AG08395 (cell line): Measurements from ENCODE around the gene HSF2.

Experiments used
- DNase-seq: peaks from one replicate; pipeline ENCODE4 v3.0.0; 2012; ENCODE audit warnings: mixed read lengths, low spot score

The HSF2 gene, protein sequence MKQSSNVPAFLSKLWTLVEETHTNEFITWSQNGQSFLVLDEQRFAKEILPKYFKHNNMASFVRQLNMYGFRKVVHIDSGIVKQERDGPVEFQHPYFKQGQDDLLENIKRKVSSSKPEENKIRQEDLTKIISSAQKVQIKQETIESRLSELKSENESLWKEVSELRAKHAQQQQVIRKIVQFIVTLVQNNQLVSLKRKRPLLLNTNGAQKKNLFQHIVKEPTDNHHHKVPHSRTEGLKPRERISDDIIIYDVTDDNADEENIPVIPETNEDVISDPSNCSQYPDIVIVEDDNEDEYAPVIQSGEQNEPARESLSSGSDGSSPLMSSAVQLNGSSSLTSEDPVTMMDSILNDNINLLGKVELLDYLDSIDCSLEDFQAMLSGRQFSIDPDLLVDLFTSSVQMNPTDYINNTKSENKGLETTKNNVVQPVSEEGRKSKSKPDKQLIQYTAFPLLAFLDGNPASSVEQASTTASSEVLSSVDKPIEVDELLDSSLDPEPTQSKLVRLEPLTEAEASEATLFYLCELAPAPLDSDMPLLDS

DNA sequence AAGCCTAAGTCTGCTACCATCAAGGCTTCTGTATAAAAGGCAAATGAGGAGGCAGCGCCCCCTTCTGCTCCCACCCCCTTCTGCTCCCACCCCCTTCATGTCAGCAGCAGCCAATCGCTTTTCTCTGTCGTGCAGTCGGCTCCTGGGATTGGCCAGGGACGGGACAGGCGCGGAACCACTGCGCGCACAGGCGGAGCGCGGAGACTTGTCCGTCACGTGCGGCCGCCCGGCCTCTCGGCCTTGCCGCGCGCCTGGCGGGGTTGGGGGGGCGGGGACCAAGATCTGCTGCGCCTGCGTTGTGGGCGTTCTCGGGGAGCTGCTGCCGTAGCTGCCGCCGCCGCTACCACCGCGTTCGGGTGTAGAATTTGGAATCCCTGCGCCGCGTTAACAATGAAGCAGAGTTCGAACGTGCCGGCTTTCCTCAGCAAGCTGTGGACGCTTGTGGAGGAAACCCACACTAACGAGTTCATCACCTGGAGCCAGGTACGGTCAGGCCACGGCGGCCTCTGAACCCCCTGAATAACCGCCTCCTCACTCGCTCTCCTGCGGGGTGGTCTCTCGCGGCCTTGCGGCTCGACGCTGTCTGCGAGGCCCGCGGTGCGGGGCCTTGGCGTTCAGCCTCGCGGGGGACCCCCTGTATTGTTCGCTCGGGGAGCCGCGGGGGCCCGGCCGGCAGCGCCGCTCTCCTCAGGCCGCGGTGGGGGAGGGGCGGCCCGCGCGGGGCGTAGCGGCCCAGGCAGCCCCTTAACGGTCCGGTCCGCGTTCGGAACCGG, at the start of gene HSF2:
TSS of gene HSF2 (plus strand) at position 305 of the 773 bp plus-strand sequence. CDS start at position 391, 86 bp downstream.
- DNase-seq, result peak; percentile 97

DNA sequence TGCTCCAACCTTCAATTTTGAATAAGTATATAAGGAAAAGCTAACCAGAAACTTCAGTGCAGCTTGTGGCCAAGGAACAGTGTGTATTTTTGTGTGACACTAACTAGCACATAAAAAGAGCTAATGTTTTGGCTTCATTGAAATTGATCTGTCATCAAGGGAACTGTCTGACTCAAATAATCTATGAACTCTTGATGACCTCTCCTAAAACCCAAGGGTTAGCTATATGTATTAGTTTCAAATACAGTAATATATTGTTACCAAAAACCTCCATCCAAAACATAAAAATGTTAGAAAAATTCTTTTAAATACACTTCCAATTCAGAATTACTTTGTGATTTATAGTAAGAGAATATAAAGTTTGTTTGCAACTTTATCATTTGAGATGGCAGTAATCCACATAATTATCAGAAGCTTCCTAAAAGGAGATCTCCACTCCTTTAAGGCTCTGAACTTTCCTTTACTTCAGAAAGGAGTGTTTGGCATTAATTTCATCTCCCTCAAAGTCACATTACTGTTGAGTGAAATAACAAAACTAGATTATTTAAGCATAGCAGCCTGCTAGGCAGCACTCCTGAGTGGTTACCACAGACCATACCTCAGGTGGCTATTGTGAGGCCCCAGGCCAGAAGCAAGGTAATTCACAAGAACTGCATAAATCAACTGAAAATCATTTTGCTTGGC, 46.3 kb upstream of the HSF2 start:
- no peak for DNase-seq

DNA sequence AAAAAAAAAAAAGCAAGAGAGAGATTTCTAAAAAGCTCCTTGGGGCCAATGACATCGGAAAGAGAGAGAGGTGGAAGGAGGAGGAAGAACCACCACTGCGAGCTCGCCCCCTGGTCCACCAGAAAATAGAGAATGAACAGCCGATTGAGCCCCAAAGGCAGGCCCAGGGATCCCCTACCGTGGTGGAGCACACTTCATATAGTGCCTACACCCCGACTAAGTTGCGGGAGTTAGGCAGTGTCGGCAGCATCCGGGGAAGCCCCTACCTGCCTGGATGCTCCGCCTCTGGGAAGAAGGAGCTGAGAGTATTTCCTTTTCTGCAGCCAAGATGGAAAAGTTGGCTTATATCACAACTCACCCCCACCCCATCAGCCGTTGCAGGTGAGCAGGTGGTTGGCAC, 38.6 kb upstream of the HSF2 start:
- DNase-seq, result no peak

DNA sequence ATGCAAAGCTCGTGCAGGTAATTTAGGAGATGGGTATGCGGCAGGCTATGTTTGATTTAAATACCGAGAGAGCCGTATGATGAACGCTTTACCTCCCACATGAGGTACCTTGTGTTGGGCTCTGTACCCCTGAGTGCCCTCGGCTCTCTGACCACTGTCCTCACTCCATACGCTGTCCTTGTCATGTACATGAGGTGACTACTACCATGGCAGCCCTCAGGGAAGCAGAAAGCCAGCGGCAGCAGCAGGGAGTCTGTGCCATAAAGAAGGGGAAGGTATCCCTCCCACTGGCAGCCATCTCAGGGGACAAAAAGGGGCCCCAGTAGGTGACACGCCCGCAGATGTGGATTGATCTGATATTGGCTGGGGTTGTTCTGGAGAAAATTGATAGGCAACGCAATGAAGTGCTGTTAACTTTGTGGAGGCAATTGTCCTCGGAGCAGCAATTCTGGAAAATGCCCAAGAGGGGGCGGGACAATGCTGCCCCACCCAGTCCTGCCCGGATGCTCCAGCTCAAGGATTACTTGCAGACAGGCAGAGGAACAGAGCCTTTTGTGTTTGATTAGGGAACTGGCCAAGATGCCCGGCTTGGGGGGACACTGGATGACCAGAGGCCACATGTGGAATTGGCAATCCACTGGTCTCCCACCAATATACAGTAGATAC, 38.0 kb upstream of the HSF2 start:
- no peak for DNase-seq

DNA sequence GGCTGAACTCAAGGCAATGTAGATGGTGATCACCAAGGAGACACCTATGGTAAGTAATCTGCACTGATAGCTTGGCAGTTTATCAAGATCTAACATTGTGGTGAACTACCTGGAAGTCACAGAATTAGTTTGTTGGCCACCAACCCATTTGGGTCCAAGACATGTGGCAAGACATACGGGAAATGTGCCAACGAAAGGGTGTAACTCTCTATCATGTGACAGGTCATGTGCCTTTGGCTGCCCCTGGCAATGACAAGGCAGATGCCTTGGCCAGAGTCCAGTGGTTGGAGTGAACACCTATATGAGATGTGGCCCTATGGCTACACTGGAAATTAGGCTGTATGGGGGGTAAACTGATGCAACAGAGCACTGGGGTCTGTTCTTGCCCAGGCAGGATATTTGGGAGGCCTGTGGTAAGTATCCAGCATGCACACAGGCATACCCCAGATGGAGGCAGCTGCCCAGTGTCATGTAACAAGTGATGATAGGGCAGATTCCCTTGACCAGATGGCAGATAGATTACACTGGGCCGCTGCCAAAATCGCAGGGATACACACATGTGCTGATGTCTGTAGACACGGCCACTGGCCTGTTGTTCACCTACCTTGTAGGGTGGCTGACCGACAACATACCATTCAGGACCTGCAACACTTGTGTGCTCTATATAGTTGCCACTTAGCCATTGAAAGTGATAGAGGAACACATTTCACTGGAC, 35.5 kb upstream of the HSF2 start:
- DNase-seq, result no peak

DNA sequence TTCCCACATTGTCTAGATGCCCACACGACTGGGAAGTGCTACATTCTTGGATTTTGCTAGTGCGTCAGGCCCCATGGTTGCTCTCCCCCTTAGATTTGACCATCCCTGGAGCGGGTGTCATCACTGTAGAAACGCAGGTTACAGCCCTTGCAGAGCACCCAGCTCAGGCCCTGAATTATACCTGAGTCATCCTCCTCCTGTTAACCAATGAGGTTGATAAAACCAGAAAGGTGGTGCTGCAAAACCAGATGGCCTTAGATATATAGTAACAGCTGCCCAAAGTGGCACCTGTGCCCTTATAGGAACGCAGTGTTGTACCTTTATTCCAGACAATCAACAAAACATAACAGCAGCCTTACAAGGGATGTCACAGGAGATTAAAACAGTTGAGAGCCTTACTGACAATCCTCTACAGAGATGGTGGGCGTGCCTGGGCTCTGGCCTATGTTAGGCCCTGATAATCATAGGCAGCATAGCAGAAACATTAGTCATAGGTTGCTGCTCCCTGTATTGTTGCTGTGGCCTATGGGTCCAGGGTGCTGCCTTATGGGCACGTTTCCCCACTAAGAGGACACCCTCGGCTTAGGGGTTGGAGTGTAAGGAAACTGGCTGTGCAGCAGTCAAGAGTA, 33.6 kb upstream of the HSF2 start:
- peak; percentile 22 for DNase-seq

DNA sequence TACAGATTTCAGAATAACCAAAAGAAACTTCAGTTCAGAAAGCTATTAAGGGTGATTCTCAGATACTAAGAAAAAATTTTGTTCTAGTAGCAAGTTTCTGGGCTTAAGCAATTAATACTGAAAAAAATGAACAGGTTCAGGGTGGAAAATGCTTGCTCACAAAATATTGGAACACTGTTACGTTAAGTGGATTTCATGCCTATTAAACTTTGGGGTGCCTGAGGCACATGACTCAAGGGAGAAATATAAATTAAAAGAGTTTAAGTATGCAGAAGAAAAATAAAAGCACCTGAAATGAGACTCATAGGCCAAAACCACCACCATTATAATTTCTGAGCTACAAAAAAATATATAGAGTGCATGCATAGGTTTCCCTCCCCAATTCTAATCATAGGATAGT, 32.3 kb upstream of the HSF2 start:
- no peak for DNase-seq

DNA sequence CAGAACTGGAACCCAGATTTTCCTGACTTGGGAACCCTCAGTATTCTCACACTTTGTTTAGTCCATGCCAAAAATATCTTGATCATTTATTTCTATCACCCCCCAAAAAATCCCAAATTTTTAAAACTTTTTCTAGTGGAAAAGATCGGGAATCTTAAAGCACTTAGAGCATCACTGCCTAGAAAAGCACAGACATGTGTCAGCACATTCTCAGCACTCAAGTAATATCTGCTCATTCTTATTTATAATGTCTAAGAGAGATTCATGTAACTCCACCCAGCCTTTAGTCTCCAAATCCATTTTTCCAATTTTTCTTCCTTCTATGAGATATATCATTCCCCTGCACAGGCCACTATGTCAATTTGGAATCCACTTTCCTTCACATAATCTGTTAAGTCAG, 29.9 kb upstream of the HSF2 start:
- no peak for DNase-seq

DNA sequence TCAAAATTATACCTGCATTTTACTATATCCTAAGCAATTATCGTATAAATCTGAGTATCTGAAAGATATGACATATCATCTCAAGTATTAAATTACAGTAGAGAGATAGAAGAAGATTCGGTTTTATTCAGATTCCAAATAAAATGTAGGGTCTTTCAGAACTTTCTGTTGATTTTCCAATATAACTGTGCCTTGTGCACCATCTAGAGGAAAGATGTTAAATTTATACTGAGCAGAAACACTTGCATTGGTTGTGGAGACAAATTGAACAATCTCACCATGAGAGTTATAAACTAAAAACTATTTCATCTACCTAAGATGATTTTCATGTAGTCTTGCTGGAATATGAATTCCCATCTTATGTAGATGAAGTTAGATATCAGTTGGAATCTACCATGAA, 26.8 kb upstream of the HSF2 start:
- DNase-seq, result no peak

DNA sequence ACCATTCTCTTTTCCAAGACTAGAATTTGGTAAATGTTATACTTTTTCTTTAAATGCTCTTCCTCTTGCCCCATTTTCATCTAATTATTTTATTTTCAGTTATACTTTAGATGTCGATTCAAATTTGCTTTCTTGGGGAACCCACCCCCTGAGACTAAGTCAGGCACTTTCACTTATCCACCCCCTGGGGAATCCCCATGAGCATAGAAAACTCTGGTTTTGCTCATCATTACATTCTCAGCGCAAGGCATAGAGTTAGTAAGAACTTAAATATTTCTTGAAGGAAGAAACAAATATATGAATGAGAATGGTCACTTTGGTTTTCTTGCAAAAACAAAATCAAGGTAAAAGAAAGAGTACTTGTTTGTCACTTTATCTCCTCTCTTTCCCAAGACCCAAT, 25.1 kb upstream of the HSF2 start:
- DNase-seq, result no peak

DNA sequence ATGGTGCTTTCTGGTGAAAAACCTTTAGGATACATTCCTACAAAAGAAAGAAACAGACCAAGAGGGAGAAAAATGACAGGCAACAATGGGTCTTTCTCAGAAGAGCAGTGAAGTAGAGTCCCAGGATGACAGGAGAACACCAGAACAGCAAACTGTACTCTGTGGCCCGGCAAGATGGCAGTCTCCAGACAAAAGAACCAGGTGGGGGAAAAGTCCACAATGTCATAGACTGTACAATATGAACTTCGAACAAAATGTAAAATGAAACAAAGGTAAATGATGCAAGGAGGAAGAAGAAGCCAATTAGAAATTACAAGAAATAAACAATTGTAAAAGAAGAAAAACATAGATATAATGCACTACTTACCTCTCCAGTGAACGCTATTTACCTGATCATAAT, 23.2 kb upstream of the HSF2 start:
- DNase-seq, result no peak

DNA sequence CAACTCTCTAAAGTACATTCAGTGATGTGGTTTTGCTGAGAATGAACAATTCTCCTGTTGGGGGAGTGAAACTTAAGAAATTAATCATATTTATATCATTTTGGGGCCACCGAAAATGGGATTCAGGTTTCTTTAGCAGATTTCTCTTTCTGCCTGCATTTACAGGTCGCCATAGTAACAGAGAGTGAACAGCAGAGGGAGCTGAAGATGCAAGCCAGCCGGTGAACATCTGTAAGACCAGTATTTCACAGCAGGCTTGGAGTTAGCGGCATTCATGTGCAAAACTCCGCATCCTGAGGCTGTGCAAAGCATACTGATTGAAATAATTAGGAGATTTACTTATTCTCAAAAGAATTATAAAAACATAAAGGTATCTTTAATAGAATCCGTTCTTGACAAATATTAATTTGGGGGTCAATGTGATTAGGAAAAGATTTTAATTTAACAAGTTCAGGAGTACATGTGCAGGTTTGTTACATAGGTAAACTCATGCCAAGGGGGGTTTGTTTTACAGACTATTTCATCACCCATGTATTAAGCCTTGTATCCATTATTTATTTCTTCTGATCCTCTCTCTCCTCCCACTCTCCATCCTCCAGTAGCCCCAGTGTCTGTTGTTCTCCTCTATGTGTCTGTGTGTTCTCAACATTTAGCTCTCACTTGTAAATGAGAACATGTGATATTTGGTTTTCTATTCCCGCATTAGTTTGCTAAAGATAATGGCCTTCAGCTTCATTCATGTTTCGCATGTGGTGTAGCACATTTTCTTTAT, 17.8 kb upstream of the HSF2 start:
- DNase-seq, result peak; percentile 72

DNA sequence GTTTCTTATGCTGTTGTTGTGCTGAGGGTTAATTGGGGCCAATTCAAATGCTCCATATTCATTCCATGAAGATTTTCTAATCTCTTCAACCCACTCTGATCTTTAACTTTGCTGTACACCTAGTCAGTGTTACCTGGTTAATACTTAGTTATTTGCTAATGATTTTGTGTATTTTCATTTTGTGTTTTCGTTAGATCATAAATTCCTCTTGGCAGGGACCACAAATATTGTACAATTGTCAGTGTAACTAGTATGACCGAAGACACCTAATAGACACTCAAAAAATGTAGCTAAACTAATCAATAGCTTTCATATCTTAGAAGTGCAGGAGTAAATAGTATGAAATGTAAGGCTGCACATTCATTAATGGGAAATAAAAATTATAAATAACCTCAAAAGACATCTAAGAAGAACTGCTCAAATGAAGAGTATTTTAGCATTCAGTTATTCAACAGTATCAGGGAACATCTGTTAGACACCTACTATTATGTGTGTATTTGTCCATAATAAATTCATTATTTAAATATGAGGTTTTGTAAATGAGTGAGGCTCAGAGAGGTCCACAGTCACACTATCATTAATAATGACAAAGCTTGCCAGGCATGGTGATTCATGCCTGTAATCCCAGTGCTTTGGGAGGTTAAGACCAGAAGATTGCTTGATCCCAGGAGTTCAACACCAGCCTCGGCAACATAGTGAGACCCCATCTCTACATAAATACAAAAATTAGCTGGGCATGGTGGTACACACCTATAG, 13.4 kb upstream of the HSF2 start:
- DNase-seq, result no peak

DNA sequence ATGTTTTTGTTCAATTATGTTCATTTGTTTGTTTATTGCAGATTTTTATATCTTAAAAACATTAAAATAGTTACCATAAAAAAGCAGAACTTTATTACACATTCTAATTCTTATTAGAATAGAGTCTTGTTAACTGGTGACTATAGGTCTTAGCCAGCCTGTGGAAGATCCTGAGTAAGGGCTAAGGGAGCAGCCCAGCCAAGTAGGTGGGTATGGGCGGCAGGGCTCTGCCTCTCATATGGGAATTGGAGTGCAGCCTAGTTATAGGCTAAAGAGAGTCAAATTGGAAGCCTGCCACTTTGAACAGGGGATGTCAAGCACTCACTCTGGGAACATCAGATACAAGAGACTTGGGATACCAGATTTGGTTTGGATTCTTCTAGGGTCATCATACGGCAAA, 10.5 kb upstream of the HSF2 start:
- DNase-seq, result no peak

DNA sequence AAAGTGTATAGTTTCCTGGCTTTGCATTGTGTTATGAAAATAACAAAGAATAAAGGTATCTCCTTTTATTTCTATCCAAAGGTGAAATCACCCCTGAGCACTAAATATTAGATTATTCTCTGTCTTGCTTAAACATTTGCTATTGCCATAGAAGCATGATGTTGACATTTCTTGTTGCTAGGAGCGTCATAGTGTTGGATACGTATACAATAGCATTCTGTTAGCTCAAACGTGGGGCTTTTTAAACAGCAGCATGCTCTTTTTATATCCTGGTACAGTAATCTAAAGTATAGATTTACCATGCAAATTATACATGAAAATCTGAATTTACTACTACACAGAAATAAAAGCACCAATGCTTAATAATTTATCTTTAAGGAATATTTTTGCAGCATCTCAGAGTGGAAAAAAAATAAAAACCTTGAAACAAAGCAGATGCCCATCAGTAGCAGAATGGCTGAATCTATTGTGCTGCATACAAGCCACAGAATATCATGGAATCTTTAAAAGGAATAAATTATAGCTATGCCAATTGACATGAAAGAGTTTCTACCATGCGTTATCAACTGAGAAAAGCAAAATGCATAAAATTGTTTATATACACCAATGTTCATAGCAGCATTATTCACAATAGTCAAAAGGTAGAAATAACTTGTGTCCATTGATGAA, 9.6 kb upstream of the HSF2 start:
- DNase-seq, result no peak

DNA sequence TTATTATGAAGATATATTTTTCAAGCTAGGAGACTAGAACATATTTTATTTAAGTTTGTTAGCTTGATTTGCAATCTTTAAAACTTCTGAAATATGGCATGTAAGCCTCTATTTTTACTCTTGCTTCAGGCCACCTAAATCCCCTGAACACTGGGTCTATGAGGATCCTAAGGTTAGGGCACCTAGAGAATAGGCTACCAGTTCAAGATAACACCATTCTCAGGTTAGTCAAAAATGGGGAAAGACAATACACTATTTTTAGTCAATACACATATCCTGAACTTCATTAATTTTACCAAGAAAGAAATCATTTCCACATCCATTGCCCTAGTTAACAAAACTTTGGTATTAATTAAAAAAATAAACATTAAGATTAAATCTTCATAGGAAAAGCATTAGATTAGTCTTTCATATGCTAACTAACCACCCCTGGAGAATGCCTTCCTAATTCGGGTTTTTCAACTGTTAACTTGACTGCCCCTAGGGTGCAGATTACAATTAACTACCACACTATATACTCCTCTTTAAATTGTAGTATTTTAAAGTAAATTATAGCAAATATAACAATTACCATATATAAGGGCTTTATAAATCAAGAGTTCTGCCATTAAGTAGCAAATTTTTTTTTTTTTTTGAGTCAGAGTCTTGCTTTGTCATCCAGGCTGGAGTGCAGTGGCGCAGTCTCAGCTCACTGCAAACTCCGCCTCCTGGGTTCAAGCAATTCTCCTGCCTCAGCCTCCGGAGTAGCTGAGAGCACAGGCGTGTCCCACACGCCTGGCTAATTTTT, 6.7 kb upstream of the HSF2 start:
- DNase-seq, result no peak

DNA sequence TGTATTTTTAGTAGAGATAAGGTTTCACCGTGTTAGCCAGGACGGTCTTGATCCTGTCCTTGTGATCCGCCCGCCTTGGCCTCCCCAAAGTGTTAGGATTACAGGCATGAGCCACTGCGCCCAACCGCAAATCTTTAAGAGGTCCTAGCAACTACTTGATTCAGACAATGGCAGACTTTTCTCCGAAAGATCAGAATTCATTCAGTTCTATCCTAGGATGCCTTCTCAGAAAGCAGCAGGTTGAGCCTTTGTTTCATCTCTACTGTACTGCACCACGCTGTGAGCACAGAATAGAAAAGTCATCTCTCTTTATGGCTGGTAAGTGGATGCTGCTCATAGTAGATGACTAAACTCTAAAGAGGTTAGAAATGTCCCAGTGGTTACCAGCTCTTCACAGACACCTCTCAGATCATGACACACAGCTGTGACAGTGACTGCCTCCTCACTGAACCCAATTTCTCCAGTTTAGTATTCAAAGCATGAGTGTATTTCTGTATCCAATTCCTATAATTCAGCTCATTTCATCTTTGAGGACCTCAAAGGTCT, 6.0 kb upstream of the HSF2 start:
- DNase-seq, result no peak

DNA sequence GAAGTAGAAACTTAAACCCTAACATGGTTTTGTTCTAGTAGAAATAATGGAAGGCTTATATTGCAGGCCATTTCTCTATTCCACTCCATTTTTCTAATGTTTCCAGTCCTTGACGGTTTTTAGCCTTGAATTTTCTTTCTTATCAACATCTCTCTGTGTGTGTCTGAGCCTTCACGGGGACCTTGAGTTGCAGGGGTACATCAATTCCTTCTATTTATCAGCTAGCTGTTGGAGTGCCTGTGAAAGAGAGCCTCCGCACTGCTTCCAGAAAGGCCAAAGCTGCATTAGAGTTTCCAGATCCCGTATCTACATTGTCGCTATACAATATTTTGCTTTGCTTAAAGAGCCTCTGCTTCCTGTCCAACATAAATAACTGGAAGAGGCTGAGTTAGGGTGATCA, 5.4 kb upstream of the HSF2 start:
- DNase-seq, result no peak
